GM21737 (cell line): ENCODE measurements around the gene POU2F3.

Source experiments
- ATAC-seq: cut with Tn5 transposase; IDR thresholded peaks from one replicate; pipeline ENCODE4 v1.9.1; 2021; ENCODE audit warnings: mild to moderate bottlenecking, moderate library complexity; ENCODE audit not compliant: unreplicated experiment

The POU2F3 gene

DNA sequence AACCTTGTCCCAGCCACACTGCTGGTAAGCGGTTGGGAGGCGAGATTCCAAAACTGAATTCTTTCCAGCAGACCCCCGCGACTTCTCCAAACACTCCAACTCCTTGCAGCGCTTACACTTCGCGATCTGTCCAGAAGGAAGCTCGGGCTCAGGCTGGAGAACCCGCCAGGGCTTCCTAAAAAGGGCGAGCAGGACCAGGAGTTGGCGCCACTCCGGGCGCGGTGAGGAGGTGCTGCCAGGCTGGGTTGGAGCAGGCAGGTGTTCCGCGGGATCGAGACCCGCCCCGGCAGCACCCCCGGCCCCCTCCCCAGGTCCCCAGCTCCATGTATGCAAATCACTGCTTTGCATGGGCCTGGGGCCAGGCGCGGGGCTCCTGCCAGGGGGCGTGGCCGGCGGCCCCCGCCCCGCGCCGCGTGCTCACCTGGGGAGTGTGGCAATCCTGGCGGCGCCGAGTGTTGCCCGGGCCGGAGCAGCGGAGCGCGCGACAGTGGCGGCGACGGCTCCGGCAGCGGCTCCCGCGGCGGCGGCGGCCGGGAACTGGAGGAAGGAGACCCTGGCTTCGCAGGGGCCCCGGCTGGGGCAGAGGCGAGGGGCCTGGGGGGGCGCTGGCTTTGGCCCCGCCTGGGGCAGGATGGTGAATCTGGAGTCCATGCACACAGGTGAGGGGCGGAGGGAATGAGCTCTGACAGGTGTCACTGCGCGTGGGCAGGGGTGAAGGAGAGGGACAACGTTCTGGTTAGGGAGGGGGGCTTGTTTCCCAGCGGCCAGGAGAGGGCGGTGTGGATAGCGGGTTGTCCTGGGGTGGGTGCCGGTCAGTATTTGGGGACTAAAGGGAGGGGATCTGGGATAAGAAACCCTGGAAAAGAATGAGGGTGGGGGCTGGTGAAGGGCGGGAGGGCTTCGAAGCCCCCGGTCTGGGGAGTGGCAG, at the start of gene POU2F3:
TSS of gene POU2F3 (plus strand) at position 428 of the 928 bp plus-strand sequence. CDS start at position 632, 204 bp downstream.
- ATAC-seq = no peak

DNA sequence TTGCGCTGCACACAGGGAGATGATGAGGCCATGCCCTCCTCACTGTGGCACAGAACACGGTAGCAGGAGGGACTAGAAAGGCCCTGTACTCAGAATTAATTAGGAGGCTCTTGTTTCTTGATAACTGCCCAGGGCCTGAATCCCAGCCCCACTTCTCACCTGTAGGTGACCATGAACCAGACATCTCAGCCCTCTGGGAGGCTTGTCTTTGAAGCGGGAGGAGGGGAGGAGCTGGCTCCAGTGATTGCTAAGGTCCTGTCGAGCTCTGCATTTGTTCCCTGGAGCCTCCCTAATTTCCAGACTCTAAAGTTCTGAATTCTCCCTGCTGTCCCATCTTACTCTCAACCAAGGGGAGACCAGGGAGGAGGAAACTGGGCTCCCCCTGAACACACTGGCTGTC, 48.9 kb upstream of the POU2F3 start:
- no peak for ATAC-seq

- no peak for ATAC-seq
Observed at GRCh38 chr11:120192831-120193625, 46.9 kb upstream of the POU2F3 start.

DNA sequence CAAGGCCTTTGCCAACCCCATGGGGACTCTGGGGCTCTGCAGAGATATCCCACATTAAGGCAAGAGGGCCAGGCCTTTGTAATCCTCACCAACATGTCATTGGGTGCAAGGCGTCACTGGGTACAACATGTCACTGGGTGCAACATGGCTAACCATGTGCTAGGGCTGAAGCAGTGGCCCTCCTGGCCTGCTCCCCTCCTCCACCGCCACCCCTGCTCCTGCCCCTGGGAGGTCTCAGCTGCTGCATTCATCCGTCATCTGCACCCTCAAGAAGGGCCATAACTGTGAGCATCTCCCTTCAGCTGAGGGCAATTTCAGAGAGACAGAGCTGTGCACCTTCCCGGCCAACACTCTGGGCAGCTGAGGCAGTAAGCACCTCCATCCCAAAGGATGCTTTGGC, 45.8 kb upstream of the POU2F3 start:
- no peak for ATAC-seq

DNA sequence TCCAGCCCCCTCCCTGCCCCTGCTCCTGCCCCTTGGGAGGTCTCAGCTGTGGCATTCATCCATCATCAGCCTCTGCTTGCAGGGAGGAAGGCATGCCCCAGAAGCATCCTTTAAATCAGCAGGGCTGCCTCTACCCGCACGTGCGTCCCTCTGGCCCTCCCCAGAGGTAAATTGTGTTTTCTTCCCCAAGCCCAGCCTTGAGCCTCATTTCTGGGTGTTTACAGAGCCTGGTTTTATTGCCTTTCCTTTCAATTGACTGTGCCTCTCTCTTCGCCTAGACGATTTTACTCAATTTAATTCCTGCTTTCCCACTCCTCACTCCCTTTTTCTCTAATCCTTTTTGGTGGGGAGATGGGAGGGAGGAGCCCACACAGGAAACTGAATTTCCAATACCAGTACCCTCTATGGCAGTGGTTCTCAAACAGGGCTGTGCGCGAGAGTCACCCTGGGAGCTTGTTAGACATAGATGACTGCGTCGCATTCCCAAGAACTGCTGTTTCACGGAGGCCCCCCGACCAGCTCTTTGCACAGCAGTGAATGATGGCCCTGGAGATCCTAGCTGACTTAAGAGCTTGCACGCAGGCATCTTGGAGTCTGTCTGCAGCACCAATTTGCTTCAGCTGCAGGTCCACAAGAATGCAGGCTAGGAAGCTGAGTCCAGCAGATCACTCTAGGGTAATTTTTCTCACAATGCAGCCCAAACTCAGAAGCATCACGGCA, 44.2 kb upstream of the POU2F3 start:
- no peak for ATAC-seq

DNA sequence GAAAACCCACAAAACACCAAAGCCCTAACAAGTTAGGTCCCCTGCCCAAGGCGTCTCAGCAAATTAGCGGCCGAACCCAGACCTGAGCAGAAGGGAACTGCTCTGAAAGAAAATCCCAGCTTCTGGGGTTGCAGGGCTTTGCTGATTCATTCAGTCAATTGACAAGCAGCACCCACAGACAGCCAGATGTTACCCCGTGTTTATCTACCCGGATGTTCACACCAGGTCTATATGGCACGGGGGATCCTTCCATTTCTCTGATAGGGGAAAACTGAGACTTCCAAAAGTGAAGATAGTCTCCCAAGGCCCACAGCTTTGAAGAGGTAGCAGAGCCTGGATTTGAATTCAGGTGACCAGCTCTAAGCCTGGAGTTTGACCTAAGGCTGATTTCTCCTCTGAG, 43.1 kb upstream of the POU2F3 start:
- no peak for ATAC-seq

DNA sequence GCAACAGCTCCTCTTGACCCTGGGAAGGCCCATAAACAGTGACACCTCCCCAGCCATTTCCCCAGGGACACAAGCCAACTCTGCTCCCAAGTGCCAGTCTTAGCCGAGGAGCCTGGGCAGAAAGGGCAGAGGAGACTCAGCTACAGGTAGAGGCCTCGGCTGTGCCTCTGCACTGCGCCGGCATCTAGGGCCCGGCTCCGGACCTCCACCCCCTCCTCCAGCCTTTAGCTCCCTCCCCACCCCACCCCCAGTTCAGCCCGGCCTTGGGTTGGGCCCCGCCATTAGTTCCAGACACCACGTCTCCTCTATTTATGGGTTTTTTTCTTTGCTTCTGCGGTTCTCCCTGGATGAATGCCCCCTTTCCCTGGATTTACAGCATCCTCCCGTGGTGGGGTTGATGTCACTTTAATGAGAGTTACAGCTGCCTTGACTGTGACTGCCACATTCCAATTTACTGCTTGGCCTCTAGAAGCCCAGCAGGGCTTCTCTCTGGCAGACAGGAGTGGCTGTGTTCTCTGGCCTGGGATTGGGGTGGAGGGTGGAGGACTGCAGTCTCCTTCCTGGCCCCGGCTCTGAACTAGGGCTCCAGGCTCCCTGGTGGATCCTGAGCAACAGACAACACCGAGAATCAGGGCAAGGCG, 42.6 kb upstream of the POU2F3 start:
- no peak for ATAC-seq

- no peak for ATAC-seq
Observed at GRCh38 chr11:120197977-120198376, 42.0 kb upstream of the POU2F3 start.

- no peak for ATAC-seq
Observed at GRCh38 chr11:120198403-120198786, 41.5 kb upstream of the POU2F3 start.

- ATAC-seq = no peak
Observed at GRCh38 chr11:120198787-120199469, 41.0 kb upstream of the POU2F3 start.

DNA sequence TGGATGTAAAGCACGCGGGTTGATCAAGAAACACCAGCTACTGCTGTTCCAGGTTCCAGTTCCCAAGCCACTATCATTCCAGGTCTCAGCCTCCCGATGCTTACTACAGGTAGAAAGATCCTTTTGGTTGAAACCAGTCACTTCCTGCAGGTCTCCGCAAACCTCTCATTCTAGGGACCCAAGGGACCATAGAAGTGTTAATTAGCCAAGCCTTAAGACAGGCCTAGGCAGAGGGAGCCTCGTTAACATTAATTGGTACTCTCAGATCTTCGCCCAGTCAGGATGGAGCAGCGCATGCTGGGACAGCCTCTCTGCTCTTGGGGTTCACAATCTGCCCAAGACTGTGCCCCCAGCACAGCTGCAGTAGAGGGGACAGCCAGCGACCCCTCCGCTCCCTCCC, 40.3 kb upstream of the POU2F3 start:
- ATAC-seq = no peak

DNA sequence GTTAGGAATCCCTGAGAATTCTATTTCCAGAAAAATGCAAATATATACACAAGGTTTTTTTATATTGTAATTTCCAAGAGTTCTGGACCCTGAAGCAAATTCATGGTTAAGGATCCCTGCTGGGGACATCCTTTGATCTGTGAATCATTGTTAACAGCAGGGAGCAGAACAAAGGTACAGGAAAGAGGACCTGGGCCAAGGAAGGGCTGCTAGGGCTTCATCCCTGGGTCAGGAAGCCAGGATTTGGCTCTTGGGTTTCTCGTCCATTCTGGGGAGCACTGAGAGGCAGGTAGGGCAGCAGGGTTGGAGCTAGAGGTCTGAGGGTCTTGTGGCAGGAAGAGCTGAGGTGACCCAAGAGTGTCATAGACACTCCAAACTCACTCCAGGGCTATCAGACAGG, 39.3 kb upstream of the POU2F3 start:
- no peak for ATAC-seq

GRCh38 chr11:120201653-120202052, 38.3 kb upstream of the POU2F3 start:
- no peak for ATAC-seq

DNA sequence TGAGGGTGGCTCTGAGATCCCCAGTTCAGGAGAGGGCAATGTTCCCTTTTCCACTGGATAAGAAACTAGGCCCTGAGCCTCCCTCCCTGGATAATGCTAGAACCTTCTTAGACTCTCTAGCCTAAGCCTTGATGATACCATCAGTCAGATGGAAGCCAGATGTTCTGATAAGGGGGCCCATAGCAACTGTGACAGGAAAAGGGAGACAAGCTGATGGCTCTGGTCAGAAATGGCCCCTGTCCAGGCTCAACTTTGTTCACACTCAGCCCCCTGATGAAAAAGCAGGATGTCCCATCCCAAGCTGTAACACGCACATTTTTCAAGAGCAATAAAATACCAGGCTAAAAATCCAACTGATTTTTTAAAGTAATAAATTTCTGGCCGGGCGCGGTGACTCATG, 36.3 kb upstream of the POU2F3 start:
- no peak for ATAC-seq

DNA sequence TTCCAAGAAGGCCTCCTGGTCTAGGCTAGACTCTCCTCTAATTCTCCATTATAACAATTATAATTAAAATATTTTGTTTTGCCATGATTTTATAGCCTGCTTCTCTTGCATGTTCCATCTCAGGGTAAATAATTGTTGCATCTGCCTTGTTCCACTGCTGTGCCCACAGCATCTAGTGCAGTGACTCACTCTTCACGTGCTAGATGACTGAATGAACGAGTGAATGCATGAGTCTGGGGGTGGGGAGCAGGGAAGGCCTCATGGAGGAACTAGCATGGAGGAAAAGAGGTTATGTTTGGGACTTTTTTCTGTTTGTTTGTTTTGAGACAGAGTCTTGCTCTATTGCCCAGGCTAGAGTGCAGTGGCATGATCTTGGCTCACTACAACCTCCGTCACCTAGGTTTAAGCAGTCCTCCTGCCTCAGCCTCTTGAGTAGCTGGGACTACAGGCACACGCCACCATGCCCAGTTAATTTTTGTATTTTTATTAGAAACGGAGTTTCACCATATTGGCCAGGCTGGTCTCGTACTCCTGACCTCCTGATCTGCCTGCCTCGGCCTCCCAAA, 34.3 kb upstream of the POU2F3 start:
- no peak for ATAC-seq

DNA sequence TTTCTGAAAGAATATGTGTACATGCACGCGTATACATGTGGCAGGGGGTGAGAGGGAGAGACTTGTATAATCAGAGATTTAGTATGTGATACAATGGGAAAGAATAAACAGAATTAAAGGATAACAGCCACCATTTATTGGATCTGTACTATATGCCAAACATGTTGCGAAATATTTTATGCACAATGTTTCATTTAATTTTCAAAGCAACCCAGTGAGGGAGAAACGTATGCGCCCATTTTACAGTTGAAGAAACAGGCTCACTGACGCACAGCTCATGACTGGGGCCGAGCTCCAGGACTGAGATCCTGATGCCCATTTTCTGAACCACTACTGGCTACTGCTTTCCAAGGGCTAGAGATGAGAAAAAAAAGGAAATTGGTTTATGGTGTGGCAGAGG, 32.4 kb upstream of the POU2F3 start:
- no peak for ATAC-seq

GRCh38 chr11:120208001-120208441, 31.9 kb upstream of the POU2F3 start:
- no peak for ATAC-seq

GRCh38 chr11:120208777-120209176, 31.2 kb upstream of the POU2F3 start:
- ATAC-seq = no peak

DNA sequence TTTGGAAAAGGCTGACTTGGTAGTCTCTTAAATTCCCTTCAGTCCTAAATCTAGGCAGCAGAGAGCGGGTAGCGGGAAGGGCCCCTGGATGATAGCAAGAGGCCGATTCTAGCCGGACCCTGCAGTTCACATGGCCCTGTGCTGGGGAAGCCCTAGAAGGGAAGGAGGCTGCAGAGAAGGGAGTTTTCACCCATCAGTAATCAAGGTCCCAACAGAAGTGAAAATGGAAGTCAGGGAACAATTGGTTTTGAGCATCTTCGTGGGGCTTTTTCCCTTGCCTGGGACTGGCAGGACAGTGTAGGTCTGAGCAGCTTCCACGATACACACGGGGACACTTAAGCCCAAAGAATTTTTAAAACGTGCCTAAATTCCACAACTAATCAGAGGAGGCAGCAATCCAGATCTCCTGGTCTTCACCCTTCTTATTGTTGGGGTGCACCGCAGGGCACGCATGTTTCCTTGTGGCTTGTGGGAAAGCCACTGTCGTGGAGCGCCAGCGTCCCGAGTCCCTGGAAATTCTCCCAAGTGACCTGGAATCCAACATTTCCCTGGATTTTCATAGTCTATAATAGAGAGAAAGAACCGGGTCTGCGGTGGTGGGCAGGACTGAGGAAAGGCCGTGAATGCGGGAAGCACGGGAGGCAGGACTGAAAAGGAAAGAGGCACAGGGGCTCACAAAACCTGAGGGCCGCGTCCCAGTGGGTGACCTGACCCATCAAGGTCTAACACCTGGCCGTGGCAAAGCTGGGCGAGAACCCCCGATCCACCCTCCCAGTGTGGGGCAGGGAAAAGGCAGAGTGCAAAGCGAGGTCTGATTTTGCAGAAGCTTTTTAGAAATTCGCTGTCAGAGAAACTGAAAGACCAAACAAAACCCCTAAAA, 30.0 kb upstream of the POU2F3 start:
- ATAC-seq = no peak
